Measurements from ENCODE around the gene KANSL1.

DNA sequence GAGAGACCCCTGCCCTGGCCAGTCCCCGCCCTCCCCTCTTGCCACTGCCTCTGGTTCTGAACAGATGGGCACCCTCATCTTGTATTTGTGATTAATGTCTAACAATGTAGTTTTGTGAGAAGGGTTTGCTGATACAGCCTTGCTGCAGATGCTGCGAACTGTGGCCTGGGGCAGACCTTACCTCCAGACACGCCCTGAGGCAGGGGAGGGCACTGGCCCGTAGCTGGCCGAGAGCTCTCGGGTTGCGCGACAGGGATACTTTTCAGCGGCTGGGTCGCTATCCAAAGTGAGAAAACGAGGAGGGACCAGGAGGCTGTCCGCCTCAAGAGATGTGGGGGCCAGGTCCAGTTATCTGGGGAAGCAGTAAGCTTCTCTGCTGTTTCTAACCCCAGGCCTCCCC is 172.2 kb downstream of the KANSL1 start:
- TF ChIP-seq, protein P1, sequence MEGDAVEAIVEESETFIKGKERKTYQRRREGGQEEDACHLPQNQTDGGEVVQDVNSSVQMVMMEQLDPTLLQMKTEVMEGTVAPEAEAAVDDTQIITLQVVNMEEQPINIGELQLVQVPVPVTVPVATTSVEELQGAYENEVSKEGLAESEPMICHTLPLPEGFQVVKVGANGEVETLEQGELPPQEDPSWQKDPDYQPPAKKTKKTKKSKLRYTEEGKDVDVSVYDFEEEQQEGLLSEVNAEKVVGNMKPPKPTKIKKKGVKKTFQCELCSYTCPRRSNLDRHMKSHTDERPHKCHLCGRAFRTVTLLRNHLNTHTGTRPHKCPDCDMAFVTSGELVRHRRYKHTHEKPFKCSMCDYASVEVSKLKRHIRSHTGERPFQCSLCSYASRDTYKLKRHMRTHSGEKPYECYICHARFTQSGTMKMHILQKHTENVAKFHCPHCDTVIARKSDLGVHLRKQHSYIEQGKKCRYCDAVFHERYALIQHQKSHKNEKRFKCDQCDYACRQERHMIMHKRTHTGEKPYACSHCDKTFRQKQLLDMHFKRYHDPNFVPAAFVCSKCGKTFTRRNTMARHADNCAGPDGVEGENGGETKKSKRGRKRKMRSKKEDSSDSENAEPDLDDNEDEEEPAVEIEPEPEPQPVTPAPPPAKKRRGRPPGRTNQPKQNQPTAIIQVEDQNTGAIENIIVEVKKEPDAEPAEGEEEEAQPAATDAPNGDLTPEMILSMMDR (conservative IDR thresholded peaks at IDR 0.05): no peak
- TF ChIP-seq EZH2 (IDR thresholded peaks at IDR 0.05; ENCODE audit: low read depth): no peak

All from PC-9 (cell line).